SJCRH30 (cell line): ENCODE measurements around the gene EPDR1. TPM values are rescaled to one million over a fixed set of nuclear protein-coding genes. Genes with fewer than 3 reads are reported as not detected.

Experiments
- DNase-seq, 2 experiments: peaks; one replicate each; pipeline ENCODE4 v3.0.0-alpha.2; 2015 to 2020
- H3K27ac ChIP-seq: fragments of 250-450 bp; sonication (Bioruptor Pico); 2 replicates; pipeline ENCODE4 v1.5.1; 2020; ENCODE audit warnings: mild to moderate bottlenecking, moderate library complexity
- H3K27me3 ChIP-seq: fragments of 250-450 bp; sonication (Bioruptor Pico); 2 replicates; pipeline ENCODE4 v1.5.1; 2020; ENCODE audit warnings: mild to moderate bottlenecking, moderate library complexity
- H3K36me3 ChIP-seq: fragments of 250-450 bp; sonication (Bioruptor Pico); 2 replicates; pipeline ENCODE4 v1.5.1; 2020; ENCODE audit warnings: mild to moderate bottlenecking, moderate library complexity
- H3K4me1 ChIP-seq: fragments of 250-450 bp; sonication (Bioruptor Pico); 2 replicates; pipeline ENCODE4 v1.5.1; 2020; ENCODE audit warnings: mild to moderate bottlenecking, moderate library complexity
- H3K4me3 ChIP-seq: fragments of 250-450 bp; sonication (Bioruptor Pico); 2 replicates; pipeline ENCODE4 v1.5.1; 2020; ENCODE audit warnings: mild to moderate bottlenecking, moderate library complexity
- H3K9me3 ChIP-seq: fragments of 250-450 bp; sonication (Bioruptor Pico); replicated peaks from 2 replicates; pipeline ENCODE4 v1.5.1; 2020; ENCODE audit warnings: mild to moderate bottlenecking, moderate library complexity
- total RNA-seq: library from RNA; depleted of rRNA; stranded (reverse); fragments of >200 nt; shearing (Covaris generic); gene quantifications from 2 replicates; pipeline ENCODE4 v1.2.3, GENCODE V29; 2014

The EPDR1 gene
- total RNA-seq, 1 experiment from 2014 or later: 23.3 TPM

- H3K27me3 ChIP-seq: no peaks in the 10 kb centered on the region
- peaks cover 13% of the 10 kb centered on the region for H3K4me1 ChIP-seq
- peak overlapping the region; percentile 70 for H3K27ac ChIP-seq
- H3K9me3 ChIP-seq: 0 out of 2 replicates have a peak, but pooled peaks cover 9% of the 10 kb centered on the region
- peak; percentile 56 to 63 for DNase-seq
- H3K36me3 ChIP-seq: no peaks in the 10 kb centered on the region
- H3K4me3 ChIP-seq: peak overlapping the region; percentile 82
Observed at GRCh38 chr7:37920849-37921805, 687 bp downstream of the EPDR1 start.

DNA sequence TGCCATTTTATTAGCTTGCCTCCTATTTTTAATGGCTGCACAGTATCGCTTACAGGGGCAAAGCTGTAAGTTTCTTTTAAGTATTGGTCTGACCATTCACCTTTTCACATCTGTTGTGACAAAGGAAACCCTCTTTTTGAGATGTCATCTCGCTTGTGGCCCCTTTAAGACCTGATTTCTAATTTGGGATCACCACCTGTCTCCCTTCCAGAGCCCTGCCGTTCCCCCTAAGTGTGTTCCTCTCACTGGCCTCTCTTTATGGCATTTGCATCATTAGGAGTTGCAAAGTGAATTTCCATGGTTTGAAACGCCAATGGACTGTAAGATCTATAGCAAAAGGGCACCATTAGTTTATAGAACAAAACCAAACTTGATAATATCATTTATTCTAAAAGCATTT, 1.4 kb downstream of the EPDR1 start:
- 0 out of 2 replicates have a peak, but pooled peaks cover 9% of the 10 kb centered on the region for H3K9me3 ChIP-seq
- H3K4me1 ChIP-seq: peaks cover 13% of the 10 kb centered on the region
- peak overlapping the region; percentile 70; the same call in 1 of the 2 replicates for H3K27ac ChIP-seq
- no peaks in the 10 kb centered on the region for H3K27me3 ChIP-seq
- H3K4me3 ChIP-seq: peak overlapping the region; percentile 82
- DNase-seq: no peak
- no peaks in the 10 kb centered on the region for H3K36me3 ChIP-seq

GRCh38 chr7:37923996-37924395, 3.6 kb downstream of the EPDR1 start:
- peaks cover 7% of the 10 kb centered on the region; the same call in 1 of the 2 replicates for H3K4me1 ChIP-seq
- no peak overlapping the region for H3K4me3 ChIP-seq
- DNase-seq: no peak
- H3K27me3 ChIP-seq: no peaks in the 10 kb centered on the region
- H3K36me3 ChIP-seq: no peaks in the 10 kb centered on the region
- peaks cover 9% of the 10 kb centered on the region; the same call in 1 of the 2 replicates for H3K9me3 ChIP-seq
- no peak overlapping the region for H3K27ac ChIP-seq

DNA sequence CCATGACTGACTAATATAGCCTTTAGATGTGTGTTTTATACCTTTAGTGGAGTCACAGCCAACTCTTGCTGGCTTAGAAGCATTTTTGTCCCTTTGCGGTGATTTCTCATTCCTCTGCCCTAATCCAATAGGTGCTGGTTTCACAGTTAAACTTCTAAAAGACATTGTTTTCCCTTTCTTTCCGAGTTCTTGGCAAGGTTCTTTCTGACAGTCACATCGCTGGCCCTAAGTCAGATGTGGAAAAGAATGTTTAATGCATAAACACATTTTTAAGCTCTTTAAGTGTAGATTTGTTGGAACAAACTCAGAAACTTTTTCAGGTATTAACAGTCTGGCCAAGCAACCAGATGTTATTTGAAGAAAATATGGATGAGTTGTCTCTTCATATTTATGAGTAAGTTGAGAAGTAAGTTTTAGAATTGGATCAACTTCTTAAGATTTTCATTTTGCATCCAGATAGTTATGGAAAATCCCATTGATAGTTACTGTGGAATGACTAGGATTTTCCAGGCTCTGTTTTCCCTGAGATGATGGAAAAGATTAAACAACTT, 4.1 kb downstream of the EPDR1 start:
- peaks cover 9% of the 10 kb centered on the region; the same call in 1 of the 2 replicates for H3K9me3 ChIP-seq
- H3K4me3 ChIP-seq: no peak overlapping the region
- H3K4me1 ChIP-seq: peaks cover 7% of the 10 kb centered on the region; the same call in 1 of the 2 replicates
- DNase-seq: no peak
- H3K27me3 ChIP-seq: no peaks in the 10 kb centered on the region
- no peaks in the 10 kb centered on the region for H3K36me3 ChIP-seq
- H3K27ac ChIP-seq: no peak overlapping the region

DNA sequence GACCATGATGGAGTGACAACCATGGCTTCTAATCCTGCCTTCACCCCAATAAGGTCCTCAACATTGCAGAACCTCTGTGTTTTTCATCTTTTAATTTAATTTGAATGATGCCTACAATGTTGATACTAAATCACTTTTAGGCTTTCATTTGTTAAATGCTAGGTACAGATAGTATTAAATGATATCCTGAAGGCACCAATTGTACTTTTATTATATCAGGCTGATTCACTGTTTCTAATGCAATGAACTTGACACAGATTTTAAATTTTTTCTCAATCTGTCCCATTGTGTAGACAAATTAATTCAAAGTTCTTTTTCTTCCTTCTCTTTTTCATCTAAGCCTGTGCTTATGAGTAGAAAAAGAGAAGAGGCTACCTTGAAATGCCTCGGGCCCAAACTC, 5.2 kb downstream of the EPDR1 start:
- no peak overlapping the region for H3K4me3 ChIP-seq
- peaks cover 9% of the 10 kb centered on the region; the same call in 1 of the 2 replicates for H3K9me3 ChIP-seq
- no peaks in the 10 kb centered on the region for H3K27me3 ChIP-seq
- H3K4me1 ChIP-seq: peaks cover 7% of the 10 kb centered on the region; the same call in 1 of the 2 replicates
- no peak for DNase-seq
- no peak overlapping the region for H3K27ac ChIP-seq
- no peaks in the 10 kb centered on the region for H3K36me3 ChIP-seq

DNA sequence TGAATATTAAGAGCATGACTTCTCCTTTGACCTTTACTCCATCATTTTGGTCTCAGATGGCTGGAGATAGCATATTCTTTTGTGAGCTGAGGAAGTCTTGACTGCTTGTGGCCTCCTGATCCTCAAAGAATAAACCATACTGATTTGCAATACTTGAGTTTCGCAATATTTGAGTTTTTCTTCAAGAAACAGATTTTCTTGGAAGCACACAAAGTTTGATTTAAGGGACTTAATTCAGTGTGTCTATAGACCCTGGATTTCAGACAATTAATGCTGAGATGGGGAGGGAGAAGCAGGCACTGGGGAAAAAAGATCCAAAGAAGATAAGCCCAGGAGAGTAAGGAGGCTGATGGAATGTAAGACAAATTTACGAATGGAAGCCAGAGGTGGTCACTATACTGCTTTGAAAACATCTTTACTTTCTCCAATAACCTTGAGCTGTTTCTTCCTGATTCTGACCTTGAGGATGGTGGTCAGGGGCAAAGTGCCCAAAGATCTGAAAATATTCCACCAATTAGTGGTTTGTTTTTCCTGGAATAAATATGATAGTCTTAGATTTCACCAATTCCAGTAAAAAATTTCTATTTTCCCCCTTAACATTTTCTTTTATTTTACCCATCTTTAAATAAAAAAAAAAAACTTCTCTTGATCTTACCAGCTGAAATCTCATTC, 7.5 kb downstream of the EPDR1 start:
- H3K4me3 ChIP-seq: no peak overlapping the region
- no peaks in the 10 kb centered on the region; the same call in 1 of the 2 replicates for H3K4me1 ChIP-seq
- peaks cover 9% of the 10 kb centered on the region; the same call in 1 of the 2 replicates for H3K9me3 ChIP-seq
- no peak overlapping the region for H3K27ac ChIP-seq
- DNase-seq: no peak
- no peaks in the 10 kb centered on the region for H3K27me3 ChIP-seq
- no peaks in the 10 kb centered on the region for H3K36me3 ChIP-seq

DNA sequence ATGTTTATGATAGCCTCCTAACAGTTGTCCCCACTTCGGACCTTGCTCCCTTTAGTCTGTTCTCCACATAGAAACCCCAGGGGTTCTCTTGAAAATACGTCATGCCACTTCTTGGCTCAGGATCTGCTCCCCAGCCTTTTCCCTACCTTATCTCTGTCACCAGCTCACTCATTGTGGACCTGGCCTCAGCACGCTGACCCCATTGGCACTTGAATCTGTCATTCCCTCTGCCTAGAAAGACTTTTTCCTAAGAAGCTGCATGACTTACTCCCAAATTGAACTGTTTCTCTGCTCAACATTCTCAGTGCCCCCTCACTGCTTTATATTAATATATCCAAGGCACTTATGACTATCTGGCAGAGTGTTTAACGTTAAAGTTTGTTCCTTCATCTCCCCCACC, 8.4 kb downstream of the EPDR1 start:
- Histone ChIP-seq H3K9me3 (peaks cover 9% of the 10 kb centered on the region; the same call in 1 of the 2 replicates), H3K36me3 (no peaks in the 10 kb centered on the region), H3K4me3 (no peak overlapping the region), H3K4me1 (no peaks in the 10 kb centered on the region; the same call in 1 of the 2 replicates), H3K27ac (no peak overlapping the region), H3K27me3 (no peaks in the 10 kb centered on the region)
- no peak for DNase-seq

GRCh38 chr7:37930226-37930948, 9.9 kb downstream of the EPDR1 start:
- no peak overlapping the region for H3K4me3 ChIP-seq
- no peaks in the 10 kb centered on the region for H3K27me3 ChIP-seq
- peaks cover 3% of the 10 kb centered on the region; the same call in 1 of the 2 replicates for H3K9me3 ChIP-seq
- H3K36me3 ChIP-seq: no peaks in the 10 kb centered on the region
- DNase-seq: no peak
- no peak overlapping the region for H3K27ac ChIP-seq
- H3K4me1 ChIP-seq: no peaks in the 10 kb centered on the region; the same call in 1 of the 2 replicates

DNA sequence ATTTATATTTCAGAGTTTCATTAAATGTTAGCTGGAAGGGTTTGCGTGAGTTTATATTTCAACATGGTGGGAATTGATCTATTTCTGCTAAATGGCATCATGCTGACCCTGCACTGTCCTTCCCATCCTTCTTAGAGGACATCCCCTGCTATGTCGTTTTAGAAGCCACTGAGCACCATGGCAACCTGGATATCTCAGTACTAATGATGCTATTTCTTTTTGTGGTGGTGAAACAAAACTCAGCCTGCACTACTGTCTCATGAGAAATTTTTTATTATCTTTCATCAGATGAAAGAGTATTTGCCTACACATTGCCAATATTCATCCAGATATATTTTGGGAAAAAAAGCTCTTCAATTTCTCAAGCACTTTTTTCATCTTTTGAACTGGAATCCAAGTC, 12.1 kb downstream of the EPDR1 start:
- no peak for DNase-seq
- H3K9me3 ChIP-seq: no peaks in the 10 kb centered on the region; the same call in 1 of the 2 replicates
- no peak overlapping the region for H3K27ac ChIP-seq
- no peak overlapping the region for H3K4me3 ChIP-seq
- H3K27me3 ChIP-seq: no peaks in the 10 kb centered on the region
- no peaks in the 10 kb centered on the region for H3K36me3 ChIP-seq
- no peaks in the 10 kb centered on the region; the same call in 1 of the 2 replicates for H3K4me1 ChIP-seq

DNA sequence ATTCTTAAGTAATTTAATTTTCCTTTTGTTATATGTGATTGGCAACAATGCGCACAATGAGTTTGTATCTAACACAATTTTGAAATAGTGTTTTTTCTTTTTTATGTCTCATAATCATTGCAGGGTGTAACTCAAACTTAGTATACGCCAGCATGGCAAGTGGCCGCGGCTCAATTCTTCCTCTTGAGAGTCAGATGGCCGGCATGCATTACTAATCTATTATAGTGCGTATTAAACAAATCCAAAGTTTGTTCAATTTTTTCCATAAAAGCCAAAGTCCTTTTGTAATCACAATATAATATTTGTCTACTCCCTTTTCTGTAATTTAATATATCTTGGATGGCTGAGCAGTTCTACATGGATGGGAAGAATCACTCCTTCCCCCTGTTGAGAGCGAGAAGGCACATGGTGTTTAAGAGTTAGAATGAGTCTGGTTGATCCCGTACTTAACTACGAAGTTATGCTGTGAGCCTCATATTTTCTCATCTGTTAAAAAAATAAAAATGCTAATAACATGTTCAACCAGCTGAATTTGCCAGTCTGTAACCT, 12.7 kb downstream of the EPDR1 start:
- no peak for DNase-seq
- H3K27me3 ChIP-seq: no peaks in the 10 kb centered on the region
- H3K4me1 ChIP-seq: no peaks in the 10 kb centered on the region; the same call in 1 of the 2 replicates
- no peak overlapping the region for H3K27ac ChIP-seq
- H3K36me3 ChIP-seq: no peaks in the 10 kb centered on the region
- no peaks in the 10 kb centered on the region; the same call in 1 of the 2 replicates for H3K9me3 ChIP-seq
- H3K4me3 ChIP-seq: no peak overlapping the region

- Histone ChIP-seq H3K36me3 (no peaks in the 10 kb centered on the region), H3K4me3 (peak overlapping the region; percentile 6), H3K27me3 (no peaks in the 10 kb centered on the region), H3K27ac (peak overlapping the region; percentile 90), H3K9me3 (0 out of 2 replicates have a peak, but pooled peaks cover 2% of the 10 kb centered on the region), H3K4me1 (peaks cover 34% of the 10 kb centered on the region)
- DNase-seq: peak; percentile 88 to 90
Observed at GRCh38 chr7:37942934-37943610, 22.6 kb downstream of the EPDR1 start.

GRCh38 chr7:37943905-37944736, 23.7 kb downstream of the EPDR1 start:
- H3K27me3 ChIP-seq: no peaks in the 10 kb centered on the region
- H3K36me3 ChIP-seq: no peaks in the 10 kb centered on the region
- H3K4me1 ChIP-seq: peaks cover 34% of the 10 kb centered on the region
- DNase-seq: peak; percentile 78 to 88
- 0 out of 2 replicates have a peak, but pooled peaks cover 2% of the 10 kb centered on the region for H3K9me3 ChIP-seq
- peak overlapping the region; percentile 22 for H3K4me3 ChIP-seq
- peak overlapping the region; percentile 90 for H3K27ac ChIP-seq

DNA sequence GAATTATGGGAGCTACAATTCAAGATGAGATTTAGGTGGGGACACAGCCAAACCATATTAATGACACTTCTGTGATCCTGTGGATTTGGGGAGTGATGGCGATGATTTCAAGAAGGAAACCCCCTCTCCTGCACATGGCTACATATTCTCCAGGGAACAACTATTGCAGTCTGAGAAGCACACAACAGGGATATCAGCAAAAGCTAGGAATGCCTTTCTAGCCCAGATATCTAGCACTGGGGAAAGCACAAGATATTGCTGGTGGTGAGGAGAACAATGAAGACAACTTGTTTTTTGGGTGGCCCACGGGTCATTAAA, 24.3 kb downstream of the EPDR1 start:
- no peaks in the 10 kb centered on the region for H3K36me3 ChIP-seq
- peaks cover 34% of the 10 kb centered on the region for H3K4me1 ChIP-seq
- 0 out of 2 replicates have a peak, but pooled peaks cover 2% of the 10 kb centered on the region for H3K9me3 ChIP-seq
- peak overlapping the region; percentile 90 for H3K27ac ChIP-seq
- no peaks in the 10 kb centered on the region for H3K27me3 ChIP-seq
- DNase-seq: no peak
- peak overlapping the region; percentile 22 for H3K4me3 ChIP-seq
